Caco-2 (cell line): ENCODE data around the gene CSRP1. TPM values are rescaled to one million over a fixed set of nuclear protein-coding genes. Genes with fewer than 3 reads are reported as not detected.

Experiments
- BruUV-seq: library from RNA; stranded (reverse); fragments of 400-500 nt; replicated peaks from 2 replicates; lab custom pipeline; 2021; lab: Mats Ljungman, UMichigan
- CTCF ChIA-PET: fragments of 300-600 bp; sonication (Branson Sonifier 250); formaldehyde crosslinking; loops from one replicate; lab custom pipeline; 2022; ENCODE audit warnings: antibody characterized with exemption; lab: Charles Lee
- POLR2A ChIA-PET: fragments of 300-600 bp; sonication (Branson Sonifier 250); formaldehyde crosslinking; loops from one replicate; lab custom pipeline; 2022; ENCODE audit warnings: antibody characterized with exemption; lab: Charles Lee
- DNase-seq, 2 experiments: peaks; one replicate each; pipeline versions ENCODE4 v3.0.0 to v3.0.0-alpha.2; 2020 to 2022
- H3K27me3 ChIP-seq: replicated peaks from 2 replicates; pipeline ENCODE4 v1.6.0; 2011; ENCODE audit warnings: low read length; ENCODE audit not compliant: control insufficient read depth, insufficient read depth
- H3K36me3 ChIP-seq: 2 replicates; pipeline ENCODE4 v1.5.1; 2011; ENCODE audit warnings: low read length; ENCODE audit not compliant: control insufficient read depth, insufficient read depth
- H3K4me1 ChIP-seq: fragments of 250-450 bp; sonication (Bioruptor Pico); 2 replicates; pipeline ENCODE4 v1.5.1; 2020; ENCODE audit warnings: mild to moderate bottlenecking
- H3K4me3 ChIP-seq: 2 replicates; pipeline ENCODE4 v1.5.1; 2011; ENCODE audit warnings: low read depth, mild to moderate bottlenecking, control low read depth, low read length
- H3K9me3 ChIP-seq: fragments of 250-450 bp; sonication (Bioruptor Pico); 2 replicates; pipeline ENCODE4 v1.5.1; 2020; ENCODE audit warnings: mild to moderate bottlenecking, moderate library complexity
- H3K27ac Mint-ChIP-seq: one replicate; pipeline ENCODE4 v1.8.0; 2022; ENCODE audit warnings: mixed read lengths; ENCODE audit not compliant: unreplicated experiment
- H3K27me3 Mint-ChIP-seq: one replicate; pipeline ENCODE4 v1.8.0; 2022; ENCODE audit warnings: mixed read lengths; ENCODE audit not compliant: insufficient read depth, unreplicated experiment
- H3K36me3 Mint-ChIP-seq: one replicate; pipeline ENCODE4 v1.8.0; 2022; ENCODE audit warnings: mild to moderate bottlenecking, mixed read lengths; ENCODE audit not compliant: insufficient read depth, unreplicated experiment
- H3K4me1 Mint-ChIP-seq: one replicate; pipeline ENCODE4 v1.8.0; 2022; ENCODE audit warnings: low read depth, mixed read lengths; ENCODE audit not compliant: unreplicated experiment
- H3K4me3 Mint-ChIP-seq: one replicate; pipeline ENCODE4 v1.8.0; 2022; ENCODE audit warnings: mild to moderate bottlenecking, moderate library complexity, mixed read lengths; ENCODE audit not compliant: unreplicated experiment
- H3K9me3 Mint-ChIP-seq: one replicate; pipeline ENCODE4 v1.8.0; 2022; ENCODE audit warnings: mixed read lengths; ENCODE audit not compliant: unreplicated experiment
- intact Hi-C: fragments of 100-400 bp; cut with micrococcal nuclease; formaldehyde crosslinking; loops from one replicate; pipeline ENCODE4 v1.10.0; 2022; ENCODE audit not compliant: unreplicated experiment
- total RNA-seq: library from RNA; stranded (reverse); gene quantifications from 2 replicates; pipeline ENCODE4 v1.2.3, GENCODE V29; 2022
- TF ChIP-seq, protein P1 (sequence below), 2 experiments: fragments of 200-600 bp in 1 of 2; IDR thresholded peaks; 1 replicate in 1 of 2; 2 replicates in 1 of 2; pipeline versions ENCODE4 v1.5.1 to v1.8.0; 2011 to 2022; ENCODE audit warnings: antibody characterized with exemption in 1 of 2, control low read depth in 1 of 2, inconsistent platforms in 1 of 2, low read depth in 1 of 2, low read length in 1 of 2, mild to moderate bottlenecking in 1 of 2, moderate library complexity in 1 of 2; ENCODE audit not compliant: insufficient read depth in 1 of 2, severe bottlenecking in 1 of 2, unreplicated experiment in 1 of 2

Gene CSRP1
- total RNA-seq, 1 experiment from 2014 or later: 60.0 TPM

GRCh38 chr1:201502511-201502857 is 4.4 kb downstream of the CSRP1 start:
- POLR2A ChIA-PET: interaction anchor here (2.9 kb wide), 1 partner anchor 21 kb away, joined by 20 read pairs; no protein-coding TSS in a partner anchor
- peaks cover 32% of the 10 kb centered on the region for H3K4me1 Mint-ChIP-seq
- no peaks in the 10 kb centered on the region for H3K27me3 ChIP-seq
- peak overlapping the region; percentile 97 for H3K27ac Mint-ChIP-seq
- BruUV-seq: no TSS peak
- CTCF ChIA-PET: interaction anchor here (0.5 to 6.2 kb wide), 4 partner anchors 10 to 141 kb away, joined by 3 to 61 read pairs (median 24); no protein-coding TSS in a partner anchor
- TF ChIP-seq, protein P1, sequence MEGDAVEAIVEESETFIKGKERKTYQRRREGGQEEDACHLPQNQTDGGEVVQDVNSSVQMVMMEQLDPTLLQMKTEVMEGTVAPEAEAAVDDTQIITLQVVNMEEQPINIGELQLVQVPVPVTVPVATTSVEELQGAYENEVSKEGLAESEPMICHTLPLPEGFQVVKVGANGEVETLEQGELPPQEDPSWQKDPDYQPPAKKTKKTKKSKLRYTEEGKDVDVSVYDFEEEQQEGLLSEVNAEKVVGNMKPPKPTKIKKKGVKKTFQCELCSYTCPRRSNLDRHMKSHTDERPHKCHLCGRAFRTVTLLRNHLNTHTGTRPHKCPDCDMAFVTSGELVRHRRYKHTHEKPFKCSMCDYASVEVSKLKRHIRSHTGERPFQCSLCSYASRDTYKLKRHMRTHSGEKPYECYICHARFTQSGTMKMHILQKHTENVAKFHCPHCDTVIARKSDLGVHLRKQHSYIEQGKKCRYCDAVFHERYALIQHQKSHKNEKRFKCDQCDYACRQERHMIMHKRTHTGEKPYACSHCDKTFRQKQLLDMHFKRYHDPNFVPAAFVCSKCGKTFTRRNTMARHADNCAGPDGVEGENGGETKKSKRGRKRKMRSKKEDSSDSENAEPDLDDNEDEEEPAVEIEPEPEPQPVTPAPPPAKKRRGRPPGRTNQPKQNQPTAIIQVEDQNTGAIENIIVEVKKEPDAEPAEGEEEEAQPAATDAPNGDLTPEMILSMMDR (IDR thresholded peaks at IDR 0.05; ENCODE audit: insufficient read depth in 1 of 2, low read depth in 1 of 2, low read length in 1 of 2, severe bottlenecking in 1 of 2, unreplicated experiment in 1 of 2): no peak
- no peaks in the 10 kb centered on the region for H3K27me3 Mint-ChIP-seq
- peaks cover 64% of the 10 kb centered on the region for H3K4me1 ChIP-seq
- intact Hi-C loops: no loop called here
- H3K36me3 ChIP-seq: no peaks in the 10 kb centered on the region
- peaks cover 14% of the 10 kb centered on the region for H3K36me3 Mint-ChIP-seq
- H3K4me3 ChIP-seq: no peak overlapping the region
- no peak for DNase-seq
- no peaks in the 10 kb centered on the region for H3K9me3 Mint-ChIP-seq
- H3K4me3 Mint-ChIP-seq: peak overlapping the region; percentile 7
- H3K9me3 ChIP-seq: no peaks in the 10 kb centered on the region

- no peaks in the 10 kb centered on the region for H3K36me3 ChIP-seq
- H3K27me3 ChIP-seq: no peaks in the 10 kb centered on the region
- H3K4me3 Mint-ChIP-seq: peak overlapping the region; percentile 7
- POLR2A ChIA-PET: interaction anchor here (1.0 to 2.9 kb wide), 2 partner anchors 21 to 61 kb away, joined by 6 to 20 read pairs; no protein-coding TSS in a partner anchor
- H3K4me1 ChIP-seq: peaks cover 59% of the 10 kb centered on the region
- H3K9me3 Mint-ChIP-seq: no peaks in the 10 kb centered on the region
- H3K36me3 Mint-ChIP-seq: peaks cover 14% of the 10 kb centered on the region
- DNase-seq: peak; percentile 39 to 67
- H3K27ac Mint-ChIP-seq: peak overlapping the region; percentile 97
- no peaks in the 10 kb centered on the region for H3K27me3 Mint-ChIP-seq
- CTCF ChIA-PET: interaction anchor here (0.5 to 6.2 kb wide), 5 partner anchors 11 to 141 kb away, joined by 3 to 61 read pairs (median 3); no protein-coding TSS in a partner anchor
- no peaks in the 10 kb centered on the region for H3K9me3 ChIP-seq
- peaks cover 32% of the 10 kb centered on the region for H3K4me1 Mint-ChIP-seq
- TF ChIP-seq, protein P1 (IDR thresholded peaks at IDR 0.05; ENCODE audit: insufficient read depth in 1 of 2, low read depth in 1 of 2, low read length in 1 of 2, severe bottlenecking in 1 of 2, unreplicated experiment in 1 of 2): no peak
- no TSS peak for BruUV-seq
- no peak overlapping the region for H3K4me3 ChIP-seq
- intact Hi-C loops: no loop called here
Observed at GRCh38 chr1:201501812-201502510, 5.0 kb downstream of the CSRP1 start.

- H3K9me3 ChIP-seq: no peaks in the 10 kb centered on the region
- H3K9me3 Mint-ChIP-seq: no peaks in the 10 kb centered on the region
- H3K4me1 ChIP-seq: peaks cover 59% of the 10 kb centered on the region
- peak overlapping the region; percentile 28 for H3K27ac Mint-ChIP-seq
- H3K27me3 Mint-ChIP-seq: no peaks in the 10 kb centered on the region
- H3K36me3 Mint-ChIP-seq: peaks cover 19% of the 10 kb centered on the region
- ChIA-PET POLR2A (interaction anchor here (1.0 kb wide), 1 partner anchor 60 kb away, joined by 6 read pairs; no protein-coding TSS in a partner anchor), CTCF (interaction anchor here (0.9 to 6.2 kb wide), 4 partner anchors 12 to 65 kb away, joined by 3 to 46 read pairs (median 14); no protein-coding TSS in a partner anchor)
- H3K4me1 Mint-ChIP-seq: peaks cover 36% of the 10 kb centered on the region
- TF ChIP-seq, protein P1 (IDR thresholded peaks at IDR 0.05; ENCODE audit: insufficient read depth in 1 of 2, low read depth in 1 of 2, low read length in 1 of 2, severe bottlenecking in 1 of 2, unreplicated experiment in 1 of 2): no peak
- no peak overlapping the region for H3K4me3 ChIP-seq
- H3K4me3 Mint-ChIP-seq: no peak overlapping the region
- no peak for DNase-seq
- no peaks in the 10 kb centered on the region for H3K27me3 ChIP-seq
- intact Hi-C loops: no loop called here
- no peaks in the 10 kb centered on the region for H3K36me3 ChIP-seq
- no TSS peak for BruUV-seq
Observed at GRCh38 chr1:201501144-201501543, 5.8 kb downstream of the CSRP1 start.
